H9 (cell line): ENCODE data around the gene XIRP2. TPM values are rescaled to one million over a fixed set of nuclear protein-coding genes. Genes with fewer than 3 reads are reported as not detected.

Experiments used
- DNase-seq: peaks from one replicate; pipeline ENCODE4 v3.0.0-alpha.2; 2017
- H2AFZ ChIP-seq: one replicate; pipeline ENCODE4 v1.6.1; 2013; ENCODE audit warnings: mild to moderate bottlenecking, low read length, control low read depth, moderate library complexity
- H2AK5ac ChIP-seq: 2 replicates; pipeline ENCODE4 v1.6.1; 2013; ENCODE audit warnings: low read length, control low read depth, mixed read lengths; ENCODE audit not compliant: insufficient read length
- H2BK120ac ChIP-seq: one replicate; pipeline ENCODE4 v1.6.1; 2013; ENCODE audit warnings: low read depth, mild to moderate bottlenecking, low read length, control low read depth, inconsistent platforms; ENCODE audit not compliant: poor library complexity, severe bottlenecking
- H2BK12ac ChIP-seq: 2 replicates; pipeline ENCODE4 v1.6.1; 2013; ENCODE audit warnings: low read length, control low read depth, mixed read lengths, low read depth; ENCODE audit not compliant: insufficient read length
- H2BK15ac ChIP-seq: 2 replicates; pipeline ENCODE4 v1.6.1; 2013; ENCODE audit warnings: low read depth, low read length, control low read depth
- H2BK20ac ChIP-seq: one replicate; pipeline ENCODE4 v1.6.1; 2013; ENCODE audit warnings: low read depth, mild to moderate bottlenecking, low read length, control low read depth, inconsistent platforms; ENCODE audit not compliant: poor library complexity, severe bottlenecking
- H2BK5ac ChIP-seq: 2 replicates; pipeline ENCODE4 v1.6.1; 2013; ENCODE audit warnings: low read length, control low read depth, mixed read lengths; ENCODE audit not compliant: insufficient read length
- H3K14ac ChIP-seq: 2 replicates; pipeline ENCODE4 v1.6.1; 2013; ENCODE audit warnings: low read length, control low read depth; ENCODE audit not compliant: insufficient read depth
- H3K18ac ChIP-seq: 2 replicates; pipeline ENCODE4 v1.6.1; 2013; ENCODE audit warnings: low read depth, mild to moderate bottlenecking, mixed read lengths, low read length, control low read depth; ENCODE audit not compliant: insufficient read length
- H3K23ac ChIP-seq: 2 replicates; pipeline ENCODE4 v1.6.1; 2013; ENCODE audit warnings: low read length, control low read depth, mixed read lengths, low read depth; ENCODE audit not compliant: insufficient read length
- H3K23me2 ChIP-seq: 2 replicates; pipeline ENCODE4 v1.6.1; 2013; ENCODE audit warnings: low read depth, mild to moderate bottlenecking, mixed read lengths, low read length, control low read depth; ENCODE audit not compliant: insufficient read length, poor library complexity, severe bottlenecking
- H3K27ac ChIP-seq: 2 replicates; pipeline ENCODE4 v1.5.1; 2013; ENCODE audit warnings: low read length, control low read depth, mixed read lengths, low read depth; ENCODE audit not compliant: insufficient read length
- H3K27me3 ChIP-seq: 2 replicates; pipeline ENCODE4 v1.6.1; 2013; ENCODE audit warnings: low read length, control low read depth, inconsistent platforms; ENCODE audit not compliant: insufficient read depth
- H3K4ac ChIP-seq: 2 replicates; pipeline ENCODE4 v1.6.1; 2013; ENCODE audit warnings: low read depth, mild to moderate bottlenecking, control low read depth, inconsistent platforms, low read length, moderate library complexity
- H3K4me1 ChIP-seq: 2 replicates; pipeline ENCODE4 v1.6.1; 2013; ENCODE audit warnings: low read length, control low read depth, inconsistent platforms; ENCODE audit not compliant: insufficient read depth
- H3K4me2 ChIP-seq: 2 replicates; pipeline ENCODE4 v1.6.1; 2013; ENCODE audit warnings: low read length, control low read depth, mixed read lengths; ENCODE audit not compliant: insufficient read length, insufficient read depth
- H3K56ac ChIP-seq: 2 replicates; pipeline ENCODE4 v1.6.1; 2013; ENCODE audit warnings: low read depth, mild to moderate bottlenecking, mixed read lengths, low read length, control low read depth; ENCODE audit not compliant: insufficient read length
- H3K79me1 ChIP-seq: 2 replicates; pipeline ENCODE4 v1.6.1; 2013; ENCODE audit warnings: low read depth, mild to moderate bottlenecking, moderate library complexity, low read length, control low read depth, inconsistent platforms; ENCODE audit not compliant: insufficient read depth, poor library complexity, severe bottlenecking
- H3K79me2 ChIP-seq: 2 replicates; pipeline ENCODE4 v1.6.1; 2013; ENCODE audit warnings: low read length, control low read depth, inconsistent platforms; ENCODE audit not compliant: insufficient read depth
- H3K9ac ChIP-seq: 2 replicates; pipeline ENCODE4 v1.6.1; 2013; ENCODE audit warnings: low read length, control low read depth, mixed read lengths; ENCODE audit not compliant: insufficient read length; ENCODE audit errors: extremely low read depth
- H3K9me3 ChIP-seq: one replicate; pipeline ENCODE4 v1.6.1; 2013; ENCODE audit warnings: low read depth, low read length, inconsistent platforms; ENCODE audit not compliant: control insufficient read depth
- H3T11ph ChIP-seq: one replicate; pipeline ENCODE4 v1.6.1; 2013; ENCODE audit warnings: mild to moderate bottlenecking, low read length, control low read depth, inconsistent platforms
- H4K20me1 ChIP-seq: one replicate; pipeline ENCODE4 v1.6.1; 2013; ENCODE audit not compliant: control insufficient read depth, insufficient read length, insufficient read depth
- H4K5ac ChIP-seq: 2 replicates; pipeline ENCODE4 v1.6.1; 2013; ENCODE audit warnings: low read depth, mild to moderate bottlenecking, mixed read lengths, low read length, control low read depth; ENCODE audit not compliant: insufficient read length
- H4K8ac ChIP-seq: replicated peaks from 2 replicates; pipeline ENCODE4 v1.6.1; 2013; ENCODE audit warnings: low read length, control low read depth, mixed read lengths, low read depth; ENCODE audit not compliant: insufficient read length
- H4K91ac ChIP-seq: 2 replicates; pipeline ENCODE4 v1.6.1; 2013; ENCODE audit warnings: low read depth, mild to moderate bottlenecking, moderate library complexity, mixed read lengths, low read length, control low read depth; ENCODE audit not compliant: insufficient read length
- H3K27ac Mint-ChIP-seq, 3 experiments: 2 replicates in 2 of 3; 3 replicates in 1 of 3; pipeline ENCODE4 v1.8.0; 2020 to 2021; ENCODE audit warnings: mixed read lengths in 3 of 3, mild to moderate bottlenecking in 1 of 3, moderate library complexity in 1 of 3
- H3K27me3 Mint-ChIP-seq: 2 replicates; pipeline ENCODE4 v1.8.0; 2021; ENCODE audit warnings: low read depth, mild to moderate bottlenecking, moderate library complexity, mixed read lengths
- H3K36me3 Mint-ChIP-seq, 3 experiments: 2 replicates in 2 of 3; 3 replicates in 1 of 3; pipeline ENCODE4 v1.8.0; 2020 to 2021; ENCODE audit warnings: low read depth in 3 of 3, mixed read lengths in 3 of 3; ENCODE audit not compliant: insufficient read depth in 1 of 3
- H3K4me1 Mint-ChIP-seq, 2 experiments: 2 replicates each; pipeline ENCODE4 v1.8.0; 2020; ENCODE audit warnings: mixed read lengths in 2 of 2
- H3K4me3 Mint-ChIP-seq, 2 experiments: 2 replicates in 1 of 2; 3 replicates in 1 of 2; pipeline ENCODE4 v1.8.0; 2020 to 2021; ENCODE audit warnings: mild to moderate bottlenecking in 2 of 2, mixed read lengths in 2 of 2, moderate library complexity in 1 of 2
- H3K9me3 Mint-ChIP-seq, 2 experiments: 2 replicates in 1 of 2; 3 replicates in 1 of 2; pipeline ENCODE4 v1.8.0; 2020; ENCODE audit warnings: mild to moderate bottlenecking in 2 of 2, mixed read lengths in 2 of 2, moderate library complexity in 1 of 2
- CTCF ChIP-seq: fragments of 200-600 bp; sonication (generic); conservative IDR thresholded peaks from 3 replicates; pipeline ENCODE4 v1.8.0; 2021; ENCODE audit warnings: antibody characterized with exemption, mild to moderate bottlenecking
- WGBS: extraction: QIAGEN DNeasy Blood & Tissue Kit; methylation state at CpG from one replicate; pipeline ENCODE4 v1.1.7; 2013; ENCODE audit warnings: missing lambda C conversion rate, low lambda C conversion rate, mixed read lengths; ENCODE audit not compliant: insufficient read length; ENCODE audit errors: extremely low coverage; 5-methylcytosine and 5-hydroxymethylcytosine counted together
- total RNA-seq: library from RNA; stranded (reverse); gene quantifications from 2 replicates; pipeline ENCODE4 v1.2.1, GENCODE V29; 2021

The XIRP2 gene
- total RNA-seq, 1 experiment from 2014 or later, result 0.07 TPM

GRCh38 chr2:166844111-166844510, 44.2 kb upstream of the XIRP2 start:
- 100% methylated on average over 1 of the region's 1 CpG for WGBS
- no peak overlapping the region for H3K4ac ChIP-seq
- no peak overlapping the region for H3K56ac ChIP-seq
- H3K23ac ChIP-seq, result no peak overlapping the region
- no peaks in the 10 kb centered on the region for H3K23me2 ChIP-seq
- no peak overlapping the region for H4K5ac ChIP-seq
- no peaks in the 10 kb centered on the region for H4K20me1 ChIP-seq
- H3K27me3 ChIP-seq, result no peaks in the 10 kb centered on the region
- H3T11ph ChIP-seq, result no peak overlapping the region
- no peak overlapping the region for H3K18ac ChIP-seq
- Mint-ChIP-seq H3K4me1 (peaks cover 14 to 15% of the 10 kb centered on the region in 2 experiments), H3K27ac (no peak overlapping the region), H3K4me3 (no peak overlapping the region), H3K27me3 (no peaks in the 10 kb centered on the region), H3K36me3 (peaks cover 0 to 9% (median 5%) of the 10 kb centered on the region in 3 experiments; a peak in 5 of 7 replicates), H3K9me3 (peaks cover 13 to 14% of the 10 kb centered on the region in 2 experiments; a peak in 4 of 5 replicates)
- H3K79me2 ChIP-seq, result no peaks in the 10 kb centered on the region
- no peak overlapping the region for H2BK5ac ChIP-seq
- no peak overlapping the region for H2BK20ac ChIP-seq
- H3K4me2 ChIP-seq, result no peak overlapping the region
- no peak overlapping the region for H3K14ac ChIP-seq
- peaks cover 3% of the 10 kb centered on the region; the same call in 1 of the 2 replicates for H3K4me1 ChIP-seq
- no peak overlapping the region for H2AFZ ChIP-seq
- no peak overlapping the region for H4K8ac ChIP-seq
- H2BK15ac ChIP-seq, result no peak overlapping the region
- H3K79me1 ChIP-seq, result no peaks in the 10 kb centered on the region
- H2AK5ac ChIP-seq, result no peak overlapping the region
- H3K9me3 ChIP-seq, result no peaks in the 10 kb centered on the region
- H2BK120ac ChIP-seq, result no peak overlapping the region
- no peak overlapping the region for H3K9ac ChIP-seq
- no peak for TF ChIP-seq CTCF
- no peak for DNase-seq
- H3K27ac ChIP-seq, result no peak overlapping the region
- no peak overlapping the region for H2BK12ac ChIP-seq
- H4K91ac ChIP-seq, result no peak overlapping the region
